ENCODE data around the gene VSX2. TPM values are rescaled to one million over a fixed set of nuclear protein-coding genes. Genes with fewer than 3 reads are reported as not detected.

Gene VSX2
- total RNA-seq, 4 donors from 2014 or later: not detected

DNA sequence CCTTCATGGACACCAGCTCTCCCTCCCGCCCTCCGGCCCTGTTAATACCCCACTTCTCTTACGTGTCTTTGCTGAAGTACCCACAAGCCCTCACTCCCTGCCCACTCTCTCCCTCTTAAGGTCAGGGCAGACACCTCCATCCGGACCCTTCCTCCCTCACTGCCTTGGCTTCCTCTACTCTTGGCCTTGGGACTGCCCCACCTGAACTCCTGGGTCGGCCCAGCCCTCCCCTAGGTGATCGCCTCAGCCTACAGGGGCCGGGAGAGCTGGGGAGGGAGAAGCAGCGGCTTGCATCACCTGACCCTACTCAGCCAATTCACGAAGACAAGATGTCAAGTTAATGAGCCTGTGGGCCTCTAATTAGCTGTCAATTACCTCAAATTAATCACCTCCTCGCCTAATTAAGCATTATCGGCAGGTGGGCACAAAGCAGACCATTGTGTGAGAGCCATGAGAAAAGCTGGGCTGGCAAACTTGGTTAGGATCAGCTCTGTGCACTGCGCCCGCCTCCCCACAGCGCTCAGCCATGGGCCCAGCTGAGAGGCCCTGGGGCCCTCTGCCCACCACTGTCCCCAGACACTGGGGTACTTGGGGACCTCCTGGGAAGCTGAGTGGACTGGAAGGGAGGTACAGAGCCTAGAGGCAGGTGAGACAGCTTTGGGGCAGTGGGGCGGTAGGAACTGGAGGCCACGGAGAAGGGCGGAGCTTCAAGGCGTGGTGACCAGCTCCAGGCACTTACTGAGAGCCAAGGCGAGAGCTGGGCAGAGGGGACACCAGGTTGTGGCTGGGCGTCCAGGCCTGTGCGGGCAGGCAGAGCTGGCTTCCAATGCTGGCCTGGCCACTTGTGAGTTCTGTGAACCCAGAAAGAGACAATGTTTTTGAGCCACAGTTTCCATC is 25.1 kb upstream of the VSX2 start:
- H3K27ac ChIP-seq (replicated peaks in 1 of 4): no peak overlapping the region
- H3K36me3 ChIP-seq: no peaks in the 10 kb centered on the region
- no peak for DNase-seq (ENCODE audit: extremely low spot score)
- peaks cover 4 to 11% (median 9%) of the 10 kb centered on the region in 4 donors for H3K4me1 ChIP-seq
- no peak overlapping the region for H3K4me3 ChIP-seq
- 78% methylated on average over 17 of the region's 21 CpGs for WGBS
- H3K27me3 ChIP-seq: peaks cover 0 to 42% (median 8%) of the 10 kb centered on the region in 4 donors
- intact Hi-C loops (cut with DNase I): no loop called here
- H3K9me3 ChIP-seq: no peaks in the 10 kb centered on the region
- TF ChIP-seq POLR2AphosphoS5 (IDR thresholded peaks at IDR 0.05) (no peak), EP300 (IDR thresholded peaks at IDR 0.05) (no peak), POLR2A (IDR thresholded peaks at IDR 0.05; ENCODE audit: low read depth) (no peak), CTCF (IDR thresholded peaks at IDR 0.05) (no peak)

DNA sequence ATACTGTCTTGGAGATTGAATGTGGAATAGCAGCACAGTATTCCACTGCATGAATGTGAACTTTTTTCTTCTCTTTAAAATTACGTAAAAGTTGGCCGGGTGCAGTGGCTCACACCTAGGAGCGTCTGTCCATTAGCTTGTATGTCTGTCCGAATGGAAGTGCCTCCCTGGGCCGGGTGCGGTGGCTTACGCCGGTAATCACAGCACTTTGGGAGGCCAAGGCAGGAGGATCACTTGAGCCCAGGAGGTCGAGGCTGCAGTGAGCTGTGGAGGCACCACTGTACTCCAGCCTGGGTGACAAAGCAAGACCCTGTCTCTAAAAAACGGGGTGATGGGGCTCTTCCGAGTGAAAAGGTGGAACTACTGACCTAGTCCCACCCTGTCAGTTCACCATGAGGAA is 22.6 kb upstream of the VSX2 start:
- H3K4me3 ChIP-seq: no peak overlapping the region
- 87% methylated on average over 11 of the region's 11 CpGs for WGBS
- no peak for TF ChIP-seq POLR2A (IDR thresholded peaks at IDR 0.05; ENCODE audit: low read depth)
- TF ChIP-seq EP300 (IDR thresholded peaks at IDR 0.05): no peak
- no peak for TF ChIP-seq POLR2AphosphoS5 (IDR thresholded peaks at IDR 0.05)
- no peak for TF ChIP-seq CTCF (IDR thresholded peaks at IDR 0.05)
- no peak for DNase-seq (ENCODE audit: extremely low spot score)
- H3K36me3 ChIP-seq: no peaks in the 10 kb centered on the region
- H3K27ac ChIP-seq (replicated peaks in 1 of 4): no peak overlapping the region
- no peaks in the 10 kb centered on the region for H3K9me3 ChIP-seq
- peaks cover 4 to 11% (median 9%) of the 10 kb centered on the region in 4 donors for H3K4me1 ChIP-seq
- peaks cover 0 to 56% (median 9%) of the 10 kb centered on the region in 4 donors for H3K27me3 ChIP-seq
- intact Hi-C loops (cut with DNase I): loop anchor here (1.0 kb wide), 1 partner anchor 35 kb away; no protein-coding TSS in a partner anchor

GRCh38 chr14:74217672-74218448 is 21.4 kb upstream of the VSX2 start:
- Histone ChIP-seq H3K4me3 (peak overlapping the region; percentile 6 to 48 (median 39)), H3K27me3 (peaks cover 0 to 51% (median 9%) of the 10 kb centered on the region in 4 donors), H3K27ac (replicated peaks in 1 of 4) (no peak overlapping the region), H3K4me1 (peaks cover 4 to 11% (median 9%) of the 10 kb centered on the region in 4 donors), H3K9me3 (no peaks in the 10 kb centered on the region), H3K36me3 (no peaks in the 10 kb centered on the region)
- DNase-seq (ENCODE audit: extremely low spot score): no peak
- TF ChIP-seq CTCF (IDR thresholded peaks at IDR 0.05) (peak; percentile 70 to 98 (median 89)), EP300 (IDR thresholded peaks at IDR 0.05) (no peak)
- intact Hi-C loops (cut with DNase I): loop anchor here (1.0 kb wide), 1 partner anchor 33 kb away; no protein-coding TSS in a partner anchor
- 10% methylated on average over 35 of the region's 40 CpGs for WGBS

DNA sequence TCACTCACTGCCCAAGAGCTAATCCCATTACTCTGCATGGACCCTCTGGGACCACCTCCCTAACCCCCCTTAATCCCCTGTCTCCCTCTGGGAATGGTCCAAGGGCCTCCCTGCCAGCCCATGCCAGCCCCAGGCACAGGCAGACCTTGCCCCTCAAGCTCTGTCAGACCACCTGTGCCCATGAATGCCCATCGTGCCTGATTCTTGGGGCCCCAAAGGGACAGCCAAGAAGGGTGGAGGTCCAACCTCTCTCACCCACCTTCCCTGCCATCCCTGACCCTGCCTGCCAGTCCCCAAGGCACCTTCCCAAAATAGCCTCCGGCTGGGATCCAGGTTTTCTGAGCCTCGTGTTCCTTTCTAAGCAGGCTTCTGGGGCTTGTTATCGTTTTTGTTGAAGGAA is 20.8 kb upstream of the VSX2 start:
- Histone ChIP-seq H3K27me3 (peaks cover 0 to 51% (median 9%) of the 10 kb centered on the region in 4 donors), H3K36me3 (no peaks in the 10 kb centered on the region), H3K4me3 (no peak overlapping the region), H3K4me1 (peaks cover 4 to 11% (median 9%) of the 10 kb centered on the region in 4 donors), H3K27ac (replicated peaks in 1 of 4) (no peak overlapping the region), H3K9me3 (no peaks in the 10 kb centered on the region)
- TF ChIP-seq POLR2A (IDR thresholded peaks at IDR 0.05; ENCODE audit: low read depth) (no peak), CTCF (IDR thresholded peaks at IDR 0.05) (no peak), EP300 (IDR thresholded peaks at IDR 0.05) (no peak), POLR2AphosphoS5 (IDR thresholded peaks at IDR 0.05) (no peak)
- DNase-seq (ENCODE audit: extremely low spot score): no peak
- intact Hi-C loops (cut with DNase I): no loop called here
- WGBS: 42% methylated on average over 4 of the region's 4 CpGs

All from esophagus muscularis mucosa (tissue), 4 donors.